CD14-positive monocyte (primary cell): ENCODE results near the gene KIAA0232. TPM values are rescaled to one million over a fixed set of nuclear protein-coding genes. Genes with fewer than 3 reads are reported as not detected.

Experiments used
- DNase-seq, 3 donors: peaks; one replicate each; pipeline ENCODE4 v3.0.0-alpha.2; 2011 to 2022
- H2AFZ ChIP-seq: 2 replicates; pipeline ENCODE4 v1.6.0; 2012; ENCODE audit warnings: mild to moderate bottlenecking, low read depth, low read length, inconsistent platforms; ENCODE audit not compliant: insufficient read depth, poor library complexity, severe bottlenecking
- H3K27ac ChIP-seq, 2 donors: 1 replicate in 1 of 2; 2 replicates in 1 of 2; pipeline ENCODE4 v1.5.1; 2012 to 2013; ENCODE audit warnings: low read length in 2 of 2, control low read depth in 1 of 2, inconsistent platforms in 1 of 2, low read depth in 1 of 2, mild to moderate bottlenecking in 1 of 2
- H3K27me3 ChIP-seq, 2 donors: one replicate each; pipeline versions ENCODE4 v1.6.0 to v1.6.1; 2011 to 2013; ENCODE audit warnings: low read length in 2 of 2; ENCODE audit not compliant: control insufficient read depth in 2 of 2, insufficient read depth in 2 of 2
- H3K36me3 ChIP-seq, 2 donors: replicated peaks in 1 of 2; 1 replicate in 1 of 2; 2 replicates in 1 of 2; pipeline versions ENCODE4 v1.5.1 to v1.6.1; 2012 to 2013; ENCODE audit warnings: low read length in 2 of 2, control low read depth in 1 of 2, inconsistent platforms in 1 of 2, mild to moderate bottlenecking in 1 of 2; ENCODE audit not compliant: insufficient read depth in 2 of 2, control insufficient read depth in 1 of 2
- H3K4me1 ChIP-seq, 2 donors: 1 replicate in 1 of 2; 2 replicates in 1 of 2; pipeline versions ENCODE4 v1.5.1 to v1.6.1; 2012 to 2013; ENCODE audit warnings: low read length in 2 of 2, control low read depth in 1 of 2, inconsistent platforms in 1 of 2, mild to moderate bottlenecking in 1 of 2, moderate library complexity in 1 of 2; ENCODE audit not compliant: insufficient read depth in 2 of 2, control insufficient read depth in 1 of 2
- H3K4me2 ChIP-seq: replicated peaks from 2 replicates; pipeline ENCODE3; 2012; ENCODE audit warnings: low read length, moderate library complexity, mild to moderate bottlenecking; ENCODE audit not compliant: poor library complexity, severe bottlenecking; ENCODE audit errors: extremely low read depth
- H3K4me3 ChIP-seq, 3 experiments: fragments of 200-600 bp in 1 of 3; sonication (generic) in 1 of 3; replicated peaks in 1 of 3; 1 replicate in 2 of 3; 2 replicates in 1 of 3; pipeline ENCODE4 v1.5.1; 2011 to 2013; ENCODE audit warnings: low read length in 3 of 3, mild to moderate bottlenecking in 3 of 3, control low read depth in 2 of 3, low read depth in 2 of 3, inconsistent platforms in 1 of 3, moderate library complexity in 1 of 3
- H3K79me2 ChIP-seq: 2 replicates; pipeline ENCODE4 v1.6.0; 2012; ENCODE audit warnings: mild to moderate bottlenecking, control low read depth, inconsistent platforms, low read length, moderate library complexity; ENCODE audit not compliant: insufficient read depth
- H3K9ac ChIP-seq: 2 replicates; pipeline ENCODE4 v1.6.0; 2017; ENCODE audit warnings: low read length, mild to moderate bottlenecking; ENCODE audit not compliant: insufficient read depth, poor library complexity, severe bottlenecking
- H3K9me3 ChIP-seq, 2 donors: replicated peaks in 1 of 2; 1 replicate in 1 of 2; 2 replicates in 1 of 2; pipeline versions ENCODE4 v1.5.1 to v1.6.1; 2012 to 2013; ENCODE audit warnings: low read length in 2 of 2, control low read depth in 1 of 2; ENCODE audit not compliant: control insufficient read depth in 1 of 2, insufficient read depth in 1 of 2
- H4K20me1 ChIP-seq: 2 replicates; pipeline ENCODE4 v1.6.0; 2012; ENCODE audit warnings: mild to moderate bottlenecking, low read length, control low read depth, moderate library complexity; ENCODE audit not compliant: insufficient read depth
- H3K27ac Mint-ChIP-seq, 7 donors: one replicate each; pipeline ENCODE4 v1.8.0; 2020; ENCODE audit warnings: mild to moderate bottlenecking in 7 of 7, mixed read lengths in 7 of 7, moderate library complexity in 6 of 7, inconsistent platforms in 2 of 7
- H3K27me3 Mint-ChIP-seq, 3 donors: one replicate each; pipeline ENCODE4 v1.8.0; 2021 to 2022; ENCODE audit warnings: low read depth in 3 of 3, mild to moderate bottlenecking in 3 of 3, mixed read lengths in 3 of 3, moderate library complexity in 3 of 3, inconsistent platforms in 1 of 3
- H3K36me3 Mint-ChIP-seq, 2 donors: one replicate each; pipeline ENCODE4 v1.8.0; 2020; ENCODE audit warnings: mixed read lengths in 2 of 2, inconsistent platforms in 1 of 2, mild to moderate bottlenecking in 1 of 2
- H3K4me1 Mint-ChIP-seq: one replicate; pipeline ENCODE4 v1.8.0; 2020; ENCODE audit warnings: mild to moderate bottlenecking, mixed read lengths
- H3K4me3 Mint-ChIP-seq, 2 donors: one replicate each; pipeline ENCODE4 v1.8.0; 2020; ENCODE audit warnings: mild to moderate bottlenecking in 2 of 2, mixed read lengths in 2 of 2, moderate library complexity in 1 of 2
- H3K9me3 Mint-ChIP-seq, 7 donors: one replicate each; pipeline ENCODE4 v1.8.0; 2020 to 2022; ENCODE audit warnings: mixed read lengths in 7 of 7, mild to moderate bottlenecking in 6 of 7, moderate library complexity in 6 of 7, inconsistent platforms in 2 of 7
- CTCF ChIP-seq: fragments of 200-600 bp; IDR thresholded peaks from one replicate; pipeline ENCODE4 v1.8.0; 2022; ENCODE audit warnings: antibody characterized with exemption, mild to moderate bottlenecking
- whole genome bisulfite sequencing: methylation state at CpG from one replicate; pipeline ENCODE4 v1.1.5; 2013; ENCODE audit warnings: missing lambda C conversion rate; ENCODE audit not compliant: insufficient coverage; 5-methylcytosine and 5-hydroxymethylcytosine counted together
- intact Hi-C, 2 donors: fragments of 100-400 bp; cut with micrococcal nuclease; formaldehyde crosslinking; loops; one replicate each; pipeline versions ENCODE4 v1.15.0 to v1.15.1; 2023
- polyA plus RNA-seq, 3 donors: library from polyadenylated mRNA; depleted of rRNA in 1 of 3; unstranded in 2 of 3; stranded (reverse) in 1 of 3; fragments of 300-500 nt in 2 of 3; fragments of >200 nt in 1 of 3; fragmentation: Illumina TruSeq in 2 of 3; gene quantifications; 1 replicate in 2 of 3; 2 replicates in 1 of 3; pipeline ENCODE4 v1.2.3, GENCODE V29; 2012 to 2021

Gene KIAA0232
- polyA plus RNA-seq, 3 donors, result 12.3 to 27.3 (median 20.6) TPM

- intact Hi-C loops, result no loop called here
- no peak for DNase-seq
- H3K4me1 Mint-ChIP-seq, result peaks cover 8% of the 10 kb centered on the region
- peak overlapping the region in 1 of 7 donors; percentile 69 for H3K27ac Mint-ChIP-seq
- 97% methylated on average over 19 of the region's 20 CpGs for WGBS
- Histone ChIP-seq H3K4me2 (no peak overlapping the region), H3K4me3 (no peak overlapping the region), H3K9ac (no peak overlapping the region), H3K27me3 (no peaks in the 10 kb centered on the region), H3K4me1 (peaks cover 4 to 5% of the 10 kb centered on the region in 2 donors), H3K27ac (no peak overlapping the region), H4K20me1 (no peaks in the 10 kb centered on the region), H3K9me3 (no peaks in the 10 kb centered on the region), H3K36me3 (no peaks in the 10 kb centered on the region), H2AFZ (no peak overlapping the region), H3K79me2 (no peaks in the 10 kb centered on the region)
- peaks cover 6 to 12% (median 7%) of the 10 kb centered on the region in 3 donors for H3K27me3 Mint-ChIP-seq
- TF ChIP-seq CTCF, result no peak
- no peak overlapping the region for H3K4me3 Mint-ChIP-seq
- no peaks in the 10 kb centered on the region for H3K36me3 Mint-ChIP-seq
- peaks cover 0 to 2% (median 0%) of the 10 kb centered on the region in 7 donors for H3K9me3 Mint-ChIP-seq
Measured at GRCh38 chr4:6746721-6747293, 35.7 kb upstream of the KIAA0232 start.

- WGBS, result 90% methylated on average over 7 of the region's 11 CpGs
- H3K9me3 Mint-ChIP-seq, result peaks cover 0 to 2% (median 0%) of the 10 kb centered on the region in 7 donors
- no peaks in the 10 kb centered on the region for H3K36me3 ChIP-seq
- H3K9ac ChIP-seq, result no peak overlapping the region
- peaks cover 14% of the 10 kb centered on the region for H3K4me1 Mint-ChIP-seq
- H3K4me2 ChIP-seq, result no peak overlapping the region
- H3K79me2 ChIP-seq, result no peaks in the 10 kb centered on the region
- H3K36me3 Mint-ChIP-seq, result no peaks in the 10 kb centered on the region
- no peak overlapping the region for H3K4me3 Mint-ChIP-seq
- no peak overlapping the region for H3K4me3 ChIP-seq
- H3K27me3 ChIP-seq, result no peaks in the 10 kb centered on the region
- H4K20me1 ChIP-seq, result no peaks in the 10 kb centered on the region
- H3K27ac Mint-ChIP-seq, result peak overlapping the region in 1 of 7 donors; percentile 40
- no peak for DNase-seq
- peaks cover 5 to 10% (median 6%) of the 10 kb centered on the region in 3 donors for H3K27me3 Mint-ChIP-seq
- H3K27ac ChIP-seq, result no peak overlapping the region
- H3K4me1 ChIP-seq, result peaks cover 10 to 12% of the 10 kb centered on the region in 2 donors
- no peak for TF ChIP-seq CTCF
- intact Hi-C loops, result no loop called here
- no peaks in the 10 kb centered on the region for H3K9me3 ChIP-seq
- H2AFZ ChIP-seq, result no peak overlapping the region
Measured at GRCh38 chr4:6747294-6748051, 35.1 kb upstream of the KIAA0232 start.
